Stimulated activated CD4-positive, alpha-beta T cell treated with anti-CD3 and anti-CD28 coated beads, TNF-alpha, amount 100 ng/mL, for 1 hour (primary cell): ENCODE measurements around the gene OR8B8.
"Not testable (repeated sequence)": the region's sequence is repeated elsewhere in the genome, so short reads cannot be mapped to it uniquely, and the experiment has no call there.

Experiments
- DNase-seq, 3 donors: peaks; one replicate each; pipeline ENCODE4 v3.0.0-alpha.2; 2020; ENCODE audit warnings: low read depth in 3 of 3, low spot score in 1 of 3

Gene OR8B8

DNA sequence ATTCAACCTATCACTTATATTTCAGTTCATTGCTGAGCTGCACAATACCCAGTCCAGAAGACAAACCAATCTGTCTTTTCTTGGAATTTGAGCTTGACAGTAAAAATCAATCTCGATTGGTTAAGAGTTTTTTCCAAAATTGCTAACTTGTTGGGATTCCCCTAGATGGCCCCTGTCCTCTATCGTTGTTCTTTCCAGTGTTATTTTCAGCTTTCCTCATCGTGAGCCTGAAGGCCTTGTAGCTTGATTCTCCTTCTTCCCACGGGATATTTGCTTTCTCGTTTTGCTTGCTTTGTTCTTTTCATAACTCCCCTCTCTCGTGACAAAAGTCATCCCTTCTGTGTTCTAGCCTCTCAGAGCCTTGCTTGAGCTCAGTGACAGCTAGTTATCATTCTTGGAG is 3.1 kb downstream of the OR8B8 start:
- DNase-seq = no peak

- no peak for DNase-seq
Observed at GRCh38 chr11:124441519-124441918, 4.0 kb downstream of the OR8B8 start.

- no peak for DNase-seq
Observed at GRCh38 chr11:124441081-124441480, 4.4 kb downstream of the OR8B8 start.

- no peak for DNase-seq
Observed at GRCh38 chr11:124440608-124441007, 4.9 kb downstream of the OR8B8 start.

DNA sequence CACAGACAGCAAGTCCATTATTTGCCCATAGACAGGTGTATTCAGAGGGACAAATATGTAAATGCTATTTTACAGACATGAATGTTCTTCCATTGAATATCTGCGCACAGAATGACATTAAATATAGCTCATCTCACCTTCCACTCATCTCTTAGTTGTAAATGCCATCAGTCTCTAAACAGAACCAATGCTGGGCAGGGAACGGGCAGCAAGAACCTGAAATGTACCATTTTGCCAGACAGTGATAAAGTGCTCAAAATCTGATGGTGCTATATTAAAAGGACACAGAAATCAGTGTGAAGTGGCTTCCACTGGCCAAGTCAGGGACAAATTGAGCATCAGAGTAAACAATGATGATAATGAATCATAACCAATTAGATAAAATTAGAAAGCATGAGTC is 10.8 kb downstream of the OR8B8 start:
- DNase-seq = no peak

DNA sequence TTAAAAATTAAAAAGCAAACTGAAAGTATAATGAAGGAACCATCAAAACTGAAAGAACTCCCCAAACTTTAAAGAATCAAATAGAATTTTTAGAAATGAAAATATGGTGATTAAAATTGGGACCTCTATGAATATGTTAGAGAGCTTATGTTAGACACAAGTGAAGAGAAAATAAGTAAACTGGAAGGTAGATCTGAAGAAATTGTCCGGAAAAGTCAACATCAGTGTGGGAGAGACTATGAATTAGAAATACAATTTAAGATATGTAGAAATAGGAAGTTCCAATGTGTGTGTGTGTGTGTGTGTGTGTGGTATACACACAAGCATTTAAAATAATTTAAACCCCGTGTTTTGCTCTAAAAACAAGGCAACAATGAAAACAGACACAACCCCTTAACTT is 15.9 kb downstream of the OR8B8 start:
- DNase-seq = no peak

DNA sequence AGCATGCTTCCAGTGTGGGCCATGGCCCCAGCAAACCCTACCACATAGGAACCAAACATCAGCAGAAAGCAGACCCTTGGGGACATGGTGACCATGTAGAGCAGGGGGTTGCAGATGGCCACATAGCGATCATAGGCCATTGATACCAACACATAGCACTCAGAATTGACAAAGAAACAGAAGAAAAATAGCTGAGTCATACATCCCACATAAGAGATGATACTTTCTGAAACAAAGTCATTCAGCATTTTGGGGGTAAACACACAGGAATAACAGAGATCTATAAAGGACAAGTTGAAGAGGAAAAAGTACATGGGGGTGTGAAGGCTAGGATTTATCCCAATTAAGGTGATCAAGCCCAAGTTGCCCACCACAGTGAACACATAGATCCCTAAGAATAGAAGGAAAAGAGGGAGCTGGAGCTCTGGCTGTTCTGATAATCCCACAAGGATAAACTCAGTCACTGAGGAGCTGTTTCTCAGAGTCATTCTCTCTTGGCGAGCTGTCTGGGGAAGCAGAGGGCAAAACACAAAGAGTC is 21.0 kb downstream of the OR8B8 start, which contains the start of gene OR8B4:
TSS of gene OR8B4 (minus strand) at position 488 of the 538 bp plus-strand sequence. CDS start at position 488, 0 bp downstream.
- no peak for DNase-seq

DNA sequence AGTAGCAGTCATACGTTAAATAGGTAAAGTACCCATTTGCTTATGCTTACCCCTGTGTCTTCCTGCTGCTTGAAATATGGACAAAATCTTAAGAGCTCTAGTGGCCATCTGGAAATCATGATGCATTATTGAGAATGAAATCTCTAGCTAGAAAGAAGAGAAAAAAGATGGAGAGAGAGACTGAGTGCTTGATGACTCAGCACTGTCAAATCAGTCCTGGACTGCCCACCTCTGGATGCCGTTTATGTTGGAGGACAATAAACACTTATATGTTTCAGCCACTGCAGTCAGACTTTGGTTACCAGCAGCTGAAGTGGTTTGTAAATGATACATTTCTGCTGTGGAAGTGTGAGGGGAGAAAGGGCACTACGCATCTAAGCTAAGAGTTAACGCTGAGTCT is 24.5 kb downstream of the OR8B8 start:
- DNase-seq = no peak

DNA sequence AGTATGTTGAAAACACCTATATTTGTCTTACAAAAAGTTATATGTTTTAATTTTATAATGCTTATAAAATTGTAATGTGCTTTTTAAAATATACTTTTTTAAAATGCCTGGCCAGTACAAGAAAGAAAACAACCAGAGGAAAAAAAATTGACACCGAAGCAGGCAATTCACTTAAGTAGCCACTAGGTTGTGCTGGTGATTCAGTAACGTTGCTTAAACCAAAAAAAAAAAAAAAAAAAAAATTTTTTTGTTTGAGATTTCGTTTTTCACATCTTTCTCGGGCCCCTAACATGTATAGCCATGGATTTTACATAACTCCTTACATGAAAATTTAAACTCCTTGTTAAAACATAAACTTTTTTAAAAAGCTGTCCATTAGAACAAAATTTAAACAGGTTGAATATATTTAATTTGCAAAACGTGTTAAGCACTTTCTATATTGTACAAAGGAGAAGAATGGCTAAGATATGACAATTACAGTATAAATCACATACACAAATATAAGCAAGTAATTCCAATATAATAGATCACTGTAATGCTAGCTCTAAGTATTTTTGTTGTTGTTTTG is 30.1 kb downstream of the OR8B8 start:
- DNase-seq = no peak

DNA sequence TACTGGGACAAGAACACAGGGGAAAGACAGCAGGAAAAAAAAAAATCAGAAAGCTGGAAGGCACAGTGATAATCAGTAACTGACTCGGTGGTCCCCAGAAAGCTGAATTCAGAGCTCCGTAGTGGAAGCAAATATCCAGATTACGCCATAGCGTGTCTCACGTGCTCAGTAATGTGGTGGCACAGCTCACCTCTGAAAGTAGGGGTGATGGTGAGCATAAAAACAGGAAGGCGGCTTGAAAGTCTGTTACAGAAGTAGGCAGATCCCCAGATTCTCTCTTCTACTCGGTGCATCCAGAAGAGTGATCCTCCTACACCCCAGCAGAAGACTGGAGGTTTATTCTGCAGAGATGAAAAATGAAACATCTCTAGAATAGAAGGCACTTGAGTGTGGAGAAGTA is 35.6 kb downstream of the OR8B8 start:
- no peak for DNase-seq

DNA sequence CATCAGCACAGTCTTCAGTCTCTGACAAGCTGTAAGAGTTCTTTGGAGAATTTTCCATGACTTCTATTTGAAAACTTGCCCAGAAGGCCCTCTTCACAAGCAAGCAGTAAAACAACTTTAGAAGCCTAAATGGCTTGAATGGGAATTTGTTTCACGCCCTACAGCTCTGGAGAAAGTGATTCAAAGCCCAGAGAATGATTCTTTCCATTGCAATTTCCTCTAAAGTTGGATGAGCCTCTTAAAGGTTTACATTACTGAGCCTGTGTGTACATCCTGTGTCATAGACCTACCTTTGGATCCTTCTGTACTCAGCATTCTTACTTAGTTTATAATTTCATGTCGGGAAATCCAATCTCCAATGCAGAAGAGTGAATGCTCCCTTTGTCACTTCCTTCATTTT is 39.9 kb downstream of the OR8B8 start:
- DNase-seq = no peak

DNA sequence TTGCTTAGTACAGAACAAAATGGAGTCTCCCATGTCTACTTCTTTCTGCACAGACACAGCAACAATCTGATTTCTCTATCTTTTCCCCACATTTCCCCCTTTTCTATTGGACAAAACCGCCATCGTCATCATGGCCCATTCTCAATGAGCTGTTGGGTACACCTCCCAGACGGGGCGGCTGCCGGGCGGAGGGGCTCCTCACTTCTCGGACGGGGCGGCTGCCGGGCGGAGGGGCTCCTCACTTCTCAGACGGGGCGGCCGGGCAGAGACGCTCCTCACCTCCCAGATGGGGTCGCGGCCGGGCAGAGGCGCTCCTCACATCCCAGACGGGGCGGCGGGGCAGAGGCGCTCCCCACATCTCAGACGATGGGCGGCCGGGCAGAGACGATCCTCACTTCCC is 42.3 kb downstream of the OR8B8 start:
- DNase-seq = not testable (repeated sequence)

DNA sequence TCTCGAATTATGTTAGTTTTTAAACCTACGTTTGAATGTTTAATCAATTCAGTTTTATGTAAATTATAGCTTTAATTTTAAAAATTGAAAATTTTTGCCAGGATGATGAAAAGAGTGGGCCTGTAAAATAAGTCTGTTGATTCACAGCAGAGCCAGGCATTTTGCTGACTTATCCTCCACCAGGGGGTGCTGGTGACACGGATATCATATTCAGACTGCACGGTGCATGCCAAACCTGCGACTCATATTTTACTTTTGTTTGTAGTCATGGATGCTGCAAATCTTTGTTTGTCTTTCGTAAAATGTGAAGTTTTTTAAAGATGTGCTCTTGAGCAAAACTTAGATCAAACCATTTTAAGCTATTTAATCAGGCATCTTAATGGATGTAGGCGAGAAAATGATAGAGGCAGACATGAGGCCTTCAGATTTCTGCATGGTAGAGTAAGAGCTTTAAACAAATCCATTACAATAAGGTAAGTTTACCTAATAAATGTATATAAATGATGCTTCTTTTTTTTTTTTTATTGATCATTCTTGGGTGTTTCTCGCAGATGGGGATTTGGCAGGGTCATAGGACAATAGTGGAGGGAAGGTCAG is 43.1 kb downstream of the OR8B8 start:
- no peak for DNase-seq

GRCh38 chr11:124398924-124399323 is 46.6 kb downstream of the OR8B8 start, which contains the start of gene OR8B3:
Gene OR8B3 (minus strand): TSS chr11:124399024. CDS start chr11:124397351, 1,673 bp downstream.
- DNase-seq = no peak

- not testable (repeated sequence) for DNase-seq
Observed at GRCh38 chr11:124396847-124397246, 48.6 kb downstream of the OR8B8 start.

GRCh38 chr11:124394408-124394807 is 51.1 kb downstream of the OR8B8 start:
- DNase-seq = no peak
